Non-pigmented ciliary epithelial cell (primary cell): Measurements from ENCODE around the gene PCDHA12.
"Not testable (repeated sequence)": the region's sequence is repeated elsewhere in the genome, so short reads cannot be mapped to it uniquely, and the experiment has no call there.

Experiments used
- DNase-seq: peaks from one replicate; pipeline ENCODE4 v3.0.0-alpha.2; 2010; ENCODE audit warnings: low read depth

PCDHA12 gene

DNA sequence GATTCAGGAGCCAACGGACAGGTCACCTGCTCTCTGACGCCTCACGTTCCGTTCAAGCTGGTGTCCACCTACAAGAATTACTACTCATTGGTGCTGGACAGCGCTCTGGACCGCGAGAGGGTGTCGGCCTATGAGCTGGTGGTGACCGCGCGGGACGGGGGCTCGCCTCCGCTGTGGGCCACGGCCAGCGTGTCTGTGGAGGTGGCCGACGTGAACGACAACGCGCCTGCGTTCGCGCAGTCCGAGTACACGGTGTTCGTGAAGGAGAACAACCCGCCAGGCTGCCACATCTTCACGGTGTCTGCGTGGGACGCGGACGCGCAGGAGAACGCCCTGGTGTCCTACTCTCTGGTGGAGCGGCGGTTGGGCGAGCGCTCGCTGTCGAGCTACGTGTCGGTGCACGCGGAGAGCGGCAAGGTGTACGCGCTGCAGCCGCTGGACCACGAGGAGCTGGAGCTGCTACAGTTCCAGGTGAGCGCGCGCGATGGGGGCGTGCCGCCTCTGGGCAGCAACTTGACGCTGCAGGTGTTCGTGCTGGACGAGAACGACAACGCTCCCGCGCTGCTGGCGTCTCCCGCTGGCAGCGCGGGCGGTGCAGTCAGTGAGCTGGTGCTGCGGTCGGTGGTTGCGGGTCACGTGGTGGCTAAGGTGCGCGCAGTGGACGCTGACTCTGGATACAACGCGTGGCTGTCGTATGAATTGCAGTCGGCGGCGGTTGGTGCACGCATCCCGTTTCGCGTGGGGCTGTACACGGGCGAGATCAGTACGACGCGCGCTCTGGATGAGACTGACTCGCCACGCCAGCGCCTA lies 17.7 kb upstream of the PCDHA12 start:
- DNase-seq = no peak

DNA sequence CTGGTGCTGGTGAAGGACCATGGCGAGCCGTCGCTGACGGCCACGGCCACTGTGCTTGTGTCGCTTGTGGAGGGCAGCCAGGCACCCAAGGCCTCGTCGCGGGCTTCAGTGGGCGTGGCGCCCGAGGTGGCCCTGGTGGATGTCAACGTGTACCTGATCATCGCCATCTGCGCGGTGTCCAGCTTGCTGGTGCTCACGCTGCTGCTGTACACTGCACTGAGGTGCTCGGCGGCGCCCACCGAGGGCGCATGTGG lies 17.2 kb upstream of the PCDHA12 start:
- DNase-seq = no peak

DNA sequence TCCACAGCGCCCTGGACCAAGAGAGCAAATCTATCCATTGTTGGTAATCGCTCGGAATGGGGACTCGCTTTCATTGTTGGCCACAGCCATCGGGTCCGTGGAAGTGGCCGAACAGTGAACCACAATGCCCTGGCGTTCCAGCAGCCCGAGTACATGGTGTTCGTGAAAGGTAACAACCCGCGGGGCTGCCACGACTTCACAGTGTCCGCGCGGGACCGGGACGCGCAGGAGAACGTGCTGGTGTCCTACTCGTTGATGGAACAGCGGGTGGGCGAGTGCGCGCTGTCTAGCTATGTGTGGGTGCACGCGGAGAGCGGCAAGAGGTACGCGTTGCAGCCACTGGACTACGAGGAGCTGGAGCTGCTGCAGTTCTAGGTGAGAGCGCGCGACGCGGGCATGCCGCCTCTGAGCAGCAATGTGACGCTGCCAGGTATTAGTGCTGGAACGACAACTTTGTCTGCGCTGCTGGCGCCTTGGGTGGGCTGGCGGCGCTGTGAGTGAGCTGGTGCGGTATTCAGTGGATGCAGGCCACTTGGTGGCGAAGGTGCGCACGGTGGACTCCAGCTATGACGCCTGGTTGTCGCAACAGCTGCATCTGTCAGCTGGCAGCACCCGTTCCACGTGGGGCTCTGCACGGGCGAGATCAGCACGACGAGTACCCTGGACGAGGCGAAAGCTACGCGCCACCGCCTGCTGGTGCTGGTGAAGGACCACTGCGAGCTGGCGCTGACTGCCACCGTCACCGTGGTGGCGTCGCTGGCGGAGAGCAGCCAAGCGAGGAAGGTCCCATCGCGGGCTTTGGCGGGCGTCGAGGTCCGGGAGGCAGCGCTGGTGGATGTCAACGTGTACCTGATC lies 12.4 kb upstream of the PCDHA12 start:
- DNase-seq = no peak

DNA sequence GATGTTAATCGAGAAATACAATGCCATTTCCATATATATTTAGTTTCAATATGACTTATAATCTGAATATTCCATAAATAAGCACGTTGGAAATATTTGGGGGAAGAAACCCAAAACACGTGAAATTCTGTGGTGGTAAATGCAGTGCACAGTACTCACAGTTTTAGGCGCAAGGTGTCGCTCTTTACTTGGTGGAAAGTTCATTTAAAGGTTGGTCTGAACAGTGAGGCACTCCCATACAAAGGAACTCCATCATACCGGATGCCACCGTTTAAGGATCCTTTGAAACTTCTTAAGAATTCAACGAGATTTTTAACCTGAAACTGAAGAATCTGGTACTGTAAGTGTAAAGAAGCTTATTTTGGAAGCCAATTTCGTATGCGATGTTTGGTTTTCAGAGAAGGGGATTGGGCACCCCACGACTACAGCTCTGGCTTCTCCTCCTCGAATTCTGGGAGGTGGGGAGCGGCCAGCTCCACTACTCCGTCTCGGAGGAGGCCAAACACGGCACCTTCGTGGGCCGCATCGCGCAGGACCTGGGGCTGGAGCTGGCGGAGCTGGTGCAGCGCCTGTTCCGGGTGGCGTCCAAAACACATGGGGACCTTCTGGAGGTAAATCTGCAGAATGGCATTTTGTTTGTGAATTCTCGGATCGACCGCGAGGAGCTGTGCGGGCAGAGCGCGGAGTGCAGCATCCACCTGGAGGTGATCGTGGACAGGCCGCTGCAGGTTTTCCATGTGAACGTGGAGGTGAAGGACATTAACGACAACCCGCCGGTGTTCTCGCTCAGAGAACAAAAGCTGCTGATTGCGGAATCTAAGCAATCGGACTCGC lies 6.2 kb upstream of the PCDHA12 start, which contains the start of gene PCDHA11:
Gene PCDHA11 (plus strand): TSS at position 237 of the 834 bp plus-strand sequence. CDS start 147 bp downstream, at position 384.
- no peak for DNase-seq

DNA sequence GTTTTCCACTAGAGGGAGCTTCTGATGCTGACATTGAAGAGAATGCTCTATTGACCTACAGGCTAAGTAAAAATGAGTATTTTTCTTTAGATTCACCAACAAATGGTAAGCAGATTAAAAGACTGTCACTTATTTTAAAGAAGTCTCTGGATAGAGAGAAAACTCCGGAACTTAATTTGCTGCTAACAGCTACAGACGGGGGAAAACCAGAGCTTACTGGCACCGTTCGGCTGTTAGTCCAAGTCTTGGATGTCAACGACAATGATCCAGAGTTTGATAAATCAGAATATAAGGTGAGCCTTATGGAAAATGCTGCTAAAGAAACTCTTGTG lies 5.6 kb upstream of the PCDHA12 start:
- DNase-seq = no peak

DNA sequence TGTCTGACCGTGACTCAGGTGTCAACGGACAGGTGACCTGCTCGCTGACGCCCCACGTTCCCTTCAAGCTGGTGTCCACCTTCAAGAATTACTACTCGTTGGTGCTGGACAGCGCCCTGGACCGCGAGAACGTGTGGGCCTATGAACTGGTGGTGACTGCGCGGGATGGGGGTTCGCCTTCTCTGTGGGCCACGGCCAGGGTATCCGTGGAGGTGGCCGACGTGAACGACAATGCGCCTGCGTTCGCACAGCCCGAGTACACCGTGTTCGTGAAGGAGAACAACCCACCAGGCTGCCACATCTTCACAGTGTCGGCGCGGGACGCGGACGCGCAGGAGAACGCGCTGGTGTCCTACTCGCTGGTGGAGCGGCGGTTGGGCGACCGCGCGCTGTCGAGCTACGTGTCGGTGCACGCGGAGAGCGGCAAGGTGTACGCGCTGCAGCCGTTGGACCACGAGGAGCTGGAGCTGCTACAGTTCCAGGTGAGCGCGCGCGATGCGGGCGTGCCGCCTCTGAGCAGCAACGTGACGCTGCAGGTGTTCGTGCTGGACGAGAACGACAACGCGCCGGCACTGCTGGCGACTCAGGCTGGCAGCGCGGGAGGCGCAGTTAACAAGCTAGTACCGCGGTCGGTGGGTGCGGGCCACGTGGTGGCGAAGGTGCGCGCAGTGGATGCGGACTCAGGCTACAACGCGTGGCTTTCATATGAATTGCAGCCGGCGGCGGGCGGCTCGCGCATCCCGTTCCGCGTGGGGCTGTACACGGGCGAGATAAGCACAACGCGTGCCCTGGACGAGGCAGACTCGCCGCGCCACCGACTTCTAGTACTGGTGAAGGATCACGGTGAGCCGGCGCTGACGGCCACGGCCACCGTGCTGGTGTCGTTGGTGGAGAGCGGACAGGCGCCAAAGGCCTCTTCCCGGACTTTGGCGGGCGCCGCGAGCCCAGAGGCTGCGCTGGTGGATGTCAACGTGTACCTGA lies 4.6 kb upstream of the PCDHA12 start:
- DNase-seq = no peak

DNA sequence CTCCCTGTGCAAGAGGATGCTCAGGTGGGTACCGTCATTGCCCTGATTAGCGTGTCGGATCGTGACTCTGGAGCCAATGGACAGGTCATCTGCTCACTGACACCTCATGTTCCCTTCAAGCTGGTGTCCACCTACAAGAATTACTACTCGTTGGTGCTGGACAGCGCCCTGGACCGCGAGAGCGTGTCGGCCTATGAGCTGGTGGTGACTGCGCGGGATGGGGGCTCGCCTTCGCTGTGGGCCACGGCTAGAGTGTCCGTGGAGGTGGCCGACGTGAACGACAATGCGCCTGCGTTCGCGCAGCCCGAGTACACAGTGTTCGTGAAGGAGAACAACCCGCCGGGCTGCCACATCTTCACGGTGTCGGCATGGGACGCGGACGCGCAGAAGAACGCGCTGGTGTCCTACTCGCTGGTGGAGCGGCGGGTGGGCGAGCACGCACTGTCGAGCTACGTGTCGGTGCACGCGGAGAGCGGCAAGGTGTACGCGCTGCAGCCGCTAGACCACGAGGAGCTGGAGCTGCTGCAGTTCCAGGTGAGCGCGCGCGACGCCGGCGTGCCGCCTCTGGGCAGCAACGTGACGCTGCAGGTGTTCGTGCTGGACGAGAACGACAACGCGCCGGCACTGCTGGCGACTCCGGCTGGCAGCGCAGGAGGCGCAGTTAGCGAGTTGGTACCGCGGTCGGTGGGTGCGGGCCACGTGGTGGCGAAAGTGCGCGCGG lies 1.6 kb downstream of the PCDHA12 start:
- DNase-seq = not testable (repeated sequence)

DNA sequence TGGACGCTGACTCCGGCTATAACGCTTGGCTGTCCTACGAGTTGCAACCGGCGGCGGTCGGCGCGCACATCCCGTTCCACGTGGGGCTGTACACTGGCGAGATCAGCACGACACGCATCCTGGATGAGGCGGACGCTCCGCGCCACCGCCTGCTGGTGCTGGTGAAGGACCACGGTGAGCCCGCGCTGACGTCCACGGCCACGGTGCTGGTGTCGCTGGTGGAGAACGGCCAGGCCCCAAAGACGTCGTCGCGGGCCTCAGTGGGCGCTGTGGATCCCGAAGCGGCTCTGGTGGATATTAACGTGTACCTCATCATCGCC lies 2.1 kb downstream of the PCDHA12 start:
- no peak for DNase-seq

DNA sequence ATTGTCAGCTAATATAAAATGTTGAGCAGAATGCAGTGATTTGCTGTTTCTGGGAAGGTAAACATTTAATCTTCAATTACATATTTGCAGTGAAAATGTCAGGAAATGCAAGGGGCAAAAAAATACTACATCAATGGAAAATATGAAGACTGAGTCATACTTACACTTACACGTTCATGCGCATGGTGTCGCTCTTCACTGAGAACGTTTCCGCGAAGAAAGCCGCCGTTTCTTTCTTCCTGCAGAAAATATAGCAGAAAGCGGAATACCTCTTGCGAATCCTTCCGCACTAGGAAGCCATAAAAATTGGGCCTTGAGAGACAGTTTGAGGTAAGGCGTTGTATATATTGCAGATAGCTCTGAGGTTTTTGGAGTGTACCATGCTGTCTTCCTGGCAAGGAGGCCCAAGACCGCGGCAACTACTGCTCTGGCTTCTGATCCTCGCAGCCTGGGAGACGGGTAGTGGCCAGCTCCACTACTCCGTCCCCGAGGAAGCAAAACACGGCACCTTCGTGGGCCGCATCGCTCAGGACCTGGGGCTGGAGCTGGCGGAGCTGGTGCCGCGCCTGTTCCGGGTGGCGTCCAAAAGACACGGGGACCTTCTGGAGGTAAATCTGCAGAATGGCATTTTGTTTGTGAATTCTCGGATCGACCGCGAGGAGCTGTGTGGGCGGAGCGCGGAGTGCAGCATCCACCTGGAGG lies 6.9 kb downstream of the PCDHA12 start, which contains the start of gene PCDHA13:
Gene PCDHA13 (plus strand): TSS at position 236 of the 702 bp plus-strand sequence. CDS start 145 bp downstream, at position 381.
- no peak for DNase-seq

DNA sequence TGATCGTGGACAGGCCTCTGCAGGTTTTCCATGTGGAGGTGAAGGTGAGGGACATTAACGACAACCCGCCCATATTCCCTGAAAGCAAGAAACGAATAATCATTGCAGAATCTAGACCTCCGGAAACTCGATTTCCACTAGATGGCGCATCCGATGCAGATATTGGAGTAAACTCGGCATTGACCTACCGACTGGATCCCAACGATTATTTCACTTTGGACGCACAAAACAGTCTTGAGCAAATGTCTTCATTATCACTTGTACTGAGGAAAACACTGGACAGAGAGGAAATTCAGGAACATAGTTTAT lies 7.4 kb downstream of the PCDHA12 start:
- DNase-seq = no peak

DNA sequence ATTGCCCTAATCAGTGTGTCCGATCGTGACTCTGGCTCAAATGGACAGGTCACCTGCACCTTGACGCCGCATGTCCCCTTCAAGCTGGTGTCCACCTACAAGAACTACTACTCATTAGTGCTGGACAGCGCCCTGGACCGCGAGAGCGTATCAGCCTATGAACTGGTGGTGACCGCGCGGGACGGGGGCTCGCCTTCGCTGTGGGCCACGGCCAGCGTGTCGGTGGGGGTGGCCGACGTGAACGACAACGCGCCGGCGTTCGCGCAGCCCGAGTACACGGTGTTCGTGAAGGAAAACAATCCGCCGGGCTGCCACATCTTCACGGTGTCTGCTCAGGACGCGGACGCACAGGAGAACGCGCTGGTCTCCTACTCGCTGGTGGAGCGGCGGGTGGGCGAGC lies 8.3 kb downstream of the PCDHA12 start:
- no peak for DNase-seq

DNA sequence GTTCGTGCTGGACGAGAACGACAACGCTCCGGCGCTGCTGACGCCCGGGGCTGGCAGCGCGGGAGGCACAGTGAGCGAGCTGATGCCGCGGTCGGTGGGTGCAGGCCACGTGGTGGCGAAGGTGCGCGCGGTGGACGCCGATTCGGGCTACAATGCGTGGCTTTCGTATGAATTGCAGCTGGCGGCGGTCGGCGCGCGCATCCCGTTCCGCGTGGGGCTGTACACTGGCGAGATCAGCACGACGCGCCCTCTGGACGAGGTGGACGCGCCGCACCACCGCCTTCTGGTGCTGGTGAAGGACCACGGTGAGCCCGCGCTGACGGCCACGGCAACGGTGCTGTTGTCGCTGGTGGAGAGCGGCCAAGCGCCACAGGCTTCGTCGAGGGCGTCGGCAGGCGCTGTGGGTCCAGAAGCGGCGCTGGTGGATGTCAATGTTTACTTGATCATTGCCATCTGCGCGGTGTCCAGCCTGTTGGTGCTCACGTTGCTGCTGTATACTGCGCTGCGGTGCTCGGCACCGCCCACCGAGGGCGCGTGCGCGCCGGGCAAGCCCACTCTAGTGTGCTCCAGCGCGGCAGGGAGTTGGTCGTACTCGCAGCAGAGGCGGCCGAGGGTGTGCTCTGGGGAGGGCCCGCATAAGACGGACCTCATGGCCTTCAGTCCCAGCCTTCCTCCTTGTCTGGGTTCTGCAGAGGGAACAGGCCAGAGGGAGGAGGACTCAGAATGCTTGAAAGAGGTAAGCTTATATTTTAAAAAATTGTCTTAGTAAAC lies 9.0 kb downstream of the PCDHA12 start:
- no peak for DNase-seq

DNA sequence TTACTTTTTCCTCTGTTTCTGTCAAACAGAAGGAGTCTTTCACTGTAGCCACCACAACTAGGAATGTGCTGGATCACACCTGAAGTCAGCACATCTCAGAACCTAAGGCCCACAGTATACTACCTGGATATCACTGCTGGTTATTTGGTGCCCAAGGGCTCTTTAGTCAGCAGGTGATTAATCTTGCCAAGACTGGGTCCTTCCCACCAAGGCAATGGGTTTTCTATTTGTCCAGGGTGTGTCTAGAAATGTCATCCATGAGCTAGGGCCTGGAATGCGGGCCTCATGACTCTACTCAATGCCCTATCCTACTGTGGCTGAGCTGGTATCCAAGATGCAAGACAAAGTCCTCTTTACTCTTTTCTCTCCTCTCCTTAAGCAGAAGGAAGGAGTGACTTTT lies 41.2 kb downstream of the PCDHA12 start:
- DNase-seq = no peak

DNA sequence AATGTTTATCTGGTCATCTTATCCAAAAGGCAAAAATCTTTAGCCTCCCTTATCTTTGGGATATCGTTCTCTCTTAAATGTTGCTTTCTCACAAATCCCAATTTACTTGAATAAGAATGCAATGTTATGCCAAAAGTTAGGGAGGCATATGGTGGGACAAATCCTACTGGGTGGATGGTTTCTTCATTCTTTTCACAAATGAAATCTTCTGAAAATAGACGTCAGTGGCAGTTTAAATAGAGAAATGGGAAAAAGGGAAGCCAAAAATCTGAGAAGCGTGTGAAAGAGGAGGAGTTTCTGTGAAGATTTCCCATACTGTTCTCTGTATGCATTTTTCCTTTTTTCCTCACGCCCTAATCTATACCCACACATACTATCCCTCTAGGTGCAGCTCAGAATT lies 48.5 kb downstream of the PCDHA12 start:
- DNase-seq = no peak

DNA sequence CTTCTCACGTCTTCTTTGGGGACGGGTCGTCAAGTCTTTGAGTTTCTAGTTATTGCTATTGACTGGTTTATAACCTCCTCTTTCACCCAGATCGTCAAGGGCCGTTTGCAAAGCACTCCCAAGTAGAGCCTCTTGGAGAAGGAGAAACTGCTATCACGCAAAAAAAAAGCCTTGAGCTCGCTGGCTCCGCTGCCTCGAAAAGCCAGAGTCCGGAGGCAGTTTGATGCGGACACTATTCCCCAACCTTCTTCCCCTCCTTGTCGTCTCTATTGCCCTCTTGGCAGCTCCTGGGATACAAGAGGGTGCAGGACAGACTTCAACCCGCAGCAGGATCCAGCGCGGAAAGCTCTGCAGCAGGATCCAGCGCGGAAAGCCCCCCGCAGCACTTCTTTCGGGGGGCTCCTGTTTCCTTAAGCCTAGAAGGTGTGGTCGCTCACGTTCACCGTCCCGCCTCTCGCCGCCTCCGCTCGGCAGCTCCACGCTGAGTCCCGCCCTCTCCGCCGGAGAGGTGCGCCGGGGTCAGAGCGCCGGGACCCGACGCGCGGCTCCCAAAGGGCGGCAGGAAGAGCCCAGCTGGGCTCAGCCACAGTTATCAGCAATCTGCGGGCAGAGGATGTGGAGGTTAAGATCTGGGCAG lies 50.8 kb downstream of the PCDHA12 start, which contains the start of gene PCDHAC1:
Gene PCDHAC1 (plus strand): TSS at position 494 of the 637 bp plus-strand sequence. CDS start 594 bp downstream, outside the sequence.
- no peak for DNase-seq

DNA sequence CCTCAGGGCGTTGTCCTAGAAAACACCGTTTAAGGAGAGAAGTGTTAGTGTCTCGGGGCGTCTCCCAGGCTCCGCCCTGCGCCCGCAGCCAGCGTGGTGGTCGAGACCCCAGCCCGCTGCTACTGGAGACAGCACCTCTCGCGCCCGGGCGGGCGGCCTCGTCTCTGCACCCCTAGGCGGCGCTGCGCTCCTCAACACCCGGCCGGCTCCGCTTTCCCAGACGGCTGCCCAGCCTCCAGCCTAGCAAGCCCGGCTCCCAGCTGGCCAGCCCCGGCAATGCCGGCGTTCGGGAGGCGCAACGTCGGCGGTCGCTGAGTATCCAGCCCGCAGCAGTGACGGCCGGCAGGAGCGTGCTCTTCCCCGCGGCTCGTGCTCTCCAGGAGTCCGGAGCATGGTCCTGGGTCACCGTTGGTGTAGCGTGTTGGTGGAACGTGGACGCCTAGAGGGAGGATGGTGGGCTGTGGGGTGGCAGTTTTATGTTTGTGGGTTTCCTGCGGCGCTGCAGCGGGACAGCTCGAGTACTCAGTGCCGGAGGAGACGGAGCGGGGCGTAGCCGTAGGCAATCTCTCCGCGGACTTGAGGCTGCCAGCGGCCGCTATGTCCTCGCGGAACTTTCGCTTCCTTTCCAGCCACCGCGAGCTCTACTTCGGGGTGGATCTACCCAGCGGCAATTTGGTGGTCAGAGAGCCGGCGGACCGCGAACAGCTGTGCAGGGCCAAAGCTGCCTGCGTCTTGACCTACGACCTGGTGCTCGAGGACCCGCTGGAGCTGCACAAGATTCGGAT lies 51.5 kb downstream of the PCDHA12 start:
- DNase-seq = no peak

DNA sequence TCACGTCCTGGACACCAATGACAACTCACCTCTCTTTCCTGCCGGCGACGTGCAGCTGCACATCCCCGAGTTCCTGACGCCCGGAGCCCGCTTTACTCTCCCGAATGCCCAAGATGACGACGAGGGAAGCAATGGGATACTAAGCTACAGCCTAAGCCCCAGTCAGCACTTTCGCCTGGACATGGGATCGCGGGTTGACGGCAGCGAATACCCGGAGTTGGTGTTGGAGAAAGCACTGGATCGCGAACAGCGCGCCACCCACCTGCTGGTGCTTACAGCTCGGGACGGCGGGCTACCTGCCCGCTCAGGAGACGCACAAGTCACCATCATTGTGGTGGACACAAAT lies 52.1 kb downstream of the PCDHA12 start:
- DNase-seq = no peak
